Nephron progenitor cell (in vitro differentiated cells): ENCODE results near the gene WT1.
"Not testable (repeated sequence)": the region's sequence is repeated elsewhere in the genome, so short reads cannot be mapped to it uniquely, and the experiment has no call there.

Source experiments
- DNase-seq: peaks from one replicate; pipeline ENCODE4 v3.0.0; 2021
- H3K27ac Mint-ChIP-seq: 2 replicates; pipeline ENCODE4 v1.8.0; 2021; ENCODE audit warnings: mild to moderate bottlenecking, moderate library complexity, mixed read lengths
- H3K27me3 Mint-ChIP-seq: 2 replicates; pipeline ENCODE4 v1.8.0; 2021; ENCODE audit warnings: mild to moderate bottlenecking, low read depth, mixed read lengths; ENCODE audit not compliant: poor library complexity
- H3K36me3 Mint-ChIP-seq: 2 replicates; pipeline ENCODE4 v1.8.0; 2021; ENCODE audit warnings: low read depth, mixed read lengths
- H3K4me1 Mint-ChIP-seq: 2 replicates; pipeline ENCODE4 v1.8.0; 2021; ENCODE audit warnings: mixed read lengths
- H3K4me3 Mint-ChIP-seq: 2 replicates; pipeline ENCODE4 v1.8.0; 2021; ENCODE audit warnings: mild to moderate bottlenecking, moderate library complexity, mixed read lengths
- H3K9me3 Mint-ChIP-seq: 2 replicates; pipeline ENCODE4 v1.8.0; 2021; ENCODE audit warnings: mild to moderate bottlenecking, moderate library complexity, mixed read lengths
- TF ChIP-seq, protein P1 (sequence below): fragments of 200-600 bp; sonication (generic); IDR thresholded peaks from 2 replicates; pipeline ENCODE4 v1.5.0; 2021; ENCODE audit warnings: antibody characterized with exemption

Gene WT1

DNA sequence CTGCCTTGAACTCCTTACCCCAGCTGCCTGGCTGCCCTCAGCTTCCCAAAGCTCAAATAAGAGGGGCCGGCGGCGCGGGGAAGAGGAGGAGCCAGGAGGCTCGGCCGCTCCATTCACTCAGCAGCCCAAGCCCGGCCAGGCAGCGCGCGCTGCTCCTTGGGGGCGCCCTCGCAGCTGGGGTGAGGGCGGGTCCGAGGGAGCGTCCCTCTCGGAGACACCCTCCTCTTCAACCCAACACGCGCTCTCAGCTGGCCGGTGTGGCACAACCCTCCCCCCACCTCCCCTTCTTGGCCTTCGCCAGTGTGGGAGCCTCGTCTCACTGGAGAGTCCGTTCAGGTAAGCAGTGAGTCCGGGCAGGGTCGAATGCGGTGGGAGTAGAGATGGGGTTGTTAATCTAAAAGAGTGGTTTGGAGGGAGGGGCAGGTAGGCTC lies at the start of gene WT1:
Gene WT1 (minus strand): TSS at position 29 of the 431 bp plus-strand sequence.
- no peaks in the 10 kb centered on the region for H3K9me3 Mint-ChIP-seq
- H3K27me3 Mint-ChIP-seq = peaks cover 86% of the 10 kb centered on the region
- peak within 1 kb of the TSS; percentile 99 for H3K4me3 Mint-ChIP-seq
- TF ChIP-seq, protein P1, sequence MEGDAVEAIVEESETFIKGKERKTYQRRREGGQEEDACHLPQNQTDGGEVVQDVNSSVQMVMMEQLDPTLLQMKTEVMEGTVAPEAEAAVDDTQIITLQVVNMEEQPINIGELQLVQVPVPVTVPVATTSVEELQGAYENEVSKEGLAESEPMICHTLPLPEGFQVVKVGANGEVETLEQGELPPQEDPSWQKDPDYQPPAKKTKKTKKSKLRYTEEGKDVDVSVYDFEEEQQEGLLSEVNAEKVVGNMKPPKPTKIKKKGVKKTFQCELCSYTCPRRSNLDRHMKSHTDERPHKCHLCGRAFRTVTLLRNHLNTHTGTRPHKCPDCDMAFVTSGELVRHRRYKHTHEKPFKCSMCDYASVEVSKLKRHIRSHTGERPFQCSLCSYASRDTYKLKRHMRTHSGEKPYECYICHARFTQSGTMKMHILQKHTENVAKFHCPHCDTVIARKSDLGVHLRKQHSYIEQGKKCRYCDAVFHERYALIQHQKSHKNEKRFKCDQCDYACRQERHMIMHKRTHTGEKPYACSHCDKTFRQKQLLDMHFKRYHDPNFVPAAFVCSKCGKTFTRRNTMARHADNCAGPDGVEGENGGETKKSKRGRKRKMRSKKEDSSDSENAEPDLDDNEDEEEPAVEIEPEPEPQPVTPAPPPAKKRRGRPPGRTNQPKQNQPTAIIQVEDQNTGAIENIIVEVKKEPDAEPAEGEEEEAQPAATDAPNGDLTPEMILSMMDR = no peak
- H3K27ac Mint-ChIP-seq = peak within 1 kb of the TSS; percentile 98
- H3K4me1 Mint-ChIP-seq = peaks cover 60% of the 10 kb centered on the region
- peaks cover 50% of the 10 kb centered on the region for H3K36me3 Mint-ChIP-seq
- peak; percentile 83 for DNase-seq

DNA sequence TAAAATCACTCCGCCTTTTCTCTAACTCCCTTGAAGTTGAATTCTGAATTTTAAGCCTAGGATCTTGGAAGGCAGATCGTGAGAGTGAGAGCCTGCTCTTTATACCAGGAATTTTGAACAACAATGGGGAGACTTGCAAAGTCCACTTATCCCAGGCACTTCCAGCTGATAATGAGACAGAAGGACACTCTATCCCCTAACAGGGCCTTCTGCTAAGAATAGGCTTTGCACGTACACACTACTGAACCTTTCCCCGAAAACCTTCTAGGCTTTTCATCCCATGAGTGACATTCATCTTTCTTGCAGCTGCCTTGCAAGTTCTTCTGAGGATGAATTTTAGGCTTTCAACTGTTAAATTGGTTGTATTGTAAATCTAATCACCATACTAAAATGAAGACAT lies 44.0 kb upstream of the WT1 start:
- no peaks in the 10 kb centered on the region for H3K9me3 Mint-ChIP-seq
- no peaks in the 10 kb centered on the region for H3K36me3 Mint-ChIP-seq
- peak overlapping the region; percentile 79 for H3K27ac Mint-ChIP-seq
- TF ChIP-seq, protein P1 = no peak
- H3K4me1 Mint-ChIP-seq = peaks cover 32% of the 10 kb centered on the region
- H3K4me3 Mint-ChIP-seq = no peak overlapping the region
- peaks cover 13% of the 10 kb centered on the region for H3K27me3 Mint-ChIP-seq
- DNase-seq = no peak

DNA sequence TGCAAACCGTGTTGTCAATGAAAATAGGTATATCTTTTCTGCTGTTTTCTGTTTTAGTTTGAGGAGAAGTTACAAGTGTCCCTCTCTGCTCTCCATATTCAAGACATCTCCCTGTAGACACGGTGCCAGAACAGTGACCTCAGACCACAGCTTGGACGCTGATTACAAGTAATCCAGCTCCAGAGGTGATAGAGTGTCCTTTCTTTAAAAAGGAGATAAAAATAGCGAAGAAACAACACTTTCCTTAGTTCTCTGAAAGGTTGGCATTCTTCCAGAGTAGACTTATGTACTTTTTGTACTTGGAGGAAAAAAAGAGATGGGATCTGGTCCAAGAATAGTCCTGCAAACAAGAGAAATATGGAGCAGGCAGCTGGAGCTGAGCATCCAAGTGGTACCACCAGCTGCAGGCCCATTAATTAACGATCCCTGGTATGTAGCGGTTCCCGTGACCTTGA lies 43.0 kb upstream of the WT1 start:
- no peaks in the 10 kb centered on the region for H3K9me3 Mint-ChIP-seq
- no peaks in the 10 kb centered on the region for H3K36me3 Mint-ChIP-seq
- H3K4me1 Mint-ChIP-seq = peaks cover 41% of the 10 kb centered on the region
- no peak overlapping the region for H3K27ac Mint-ChIP-seq
- H3K27me3 Mint-ChIP-seq = peaks cover 13% of the 10 kb centered on the region
- DNase-seq = no peak
- H3K4me3 Mint-ChIP-seq = no peak overlapping the region
- TF ChIP-seq, protein P1 = no peak

DNA sequence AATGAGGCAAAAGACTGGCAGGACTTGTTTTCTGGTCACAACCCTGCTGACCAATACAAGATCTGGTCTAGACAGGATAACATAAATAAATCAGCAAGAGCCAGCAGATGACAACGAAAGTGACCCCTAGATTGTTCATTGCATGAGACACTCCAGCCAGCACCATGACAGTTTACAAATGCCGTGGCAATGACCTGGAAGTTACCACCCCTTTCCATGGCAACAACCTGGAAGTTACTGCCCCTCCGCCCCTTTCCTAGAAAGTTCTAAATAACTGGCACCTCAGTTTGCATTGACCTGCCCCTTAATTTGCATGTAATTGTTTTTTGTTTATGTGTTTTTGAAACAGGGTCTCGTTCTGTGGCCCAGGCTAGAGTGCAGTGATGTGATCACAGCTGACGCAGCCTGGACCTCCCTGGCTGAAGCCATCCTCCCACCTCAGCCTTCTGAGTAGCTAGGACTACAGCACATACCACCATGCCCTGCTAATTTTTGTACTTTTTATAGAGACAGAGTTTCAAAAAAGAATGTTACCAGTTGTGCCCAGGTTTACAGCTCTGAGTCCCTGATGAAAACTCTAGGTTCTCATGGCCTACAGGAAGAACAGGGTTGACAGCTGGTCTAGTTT lies 38.1 kb upstream of the WT1 start:
- Mint-ChIP-seq H3K4me1 (peaks cover 24% of the 10 kb centered on the region), H3K4me3 (no peak overlapping the region), H3K9me3 (no peaks in the 10 kb centered on the region), H3K27ac (no peak overlapping the region), H3K36me3 (peaks cover 4% of the 10 kb centered on the region), H3K27me3 (peaks cover 16% of the 10 kb centered on the region)
- no peak for DNase-seq
- TF ChIP-seq, protein P1 = no peak

DNA sequence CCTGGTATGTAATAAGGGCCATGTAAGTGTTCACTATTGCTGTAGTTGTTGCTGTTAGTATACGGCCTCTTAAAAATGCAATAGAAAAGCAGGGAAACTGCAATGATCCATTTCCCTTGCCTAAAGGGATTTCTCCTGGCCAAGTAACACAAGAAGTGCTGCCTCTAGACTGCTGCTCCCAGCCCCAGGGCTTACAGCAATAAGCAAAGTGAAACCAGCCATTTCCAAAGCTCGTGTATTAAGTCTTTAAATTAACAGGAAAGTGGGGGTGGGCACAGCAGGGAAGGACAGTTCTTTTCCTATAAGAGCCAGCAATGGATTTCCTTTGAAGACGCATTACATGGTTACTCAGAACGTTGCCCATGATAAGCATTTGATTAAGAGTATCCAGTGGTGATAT lies 36.9 kb upstream of the WT1 start:
- Mint-ChIP-seq H3K9me3 (no peaks in the 10 kb centered on the region), H3K27me3 (peaks cover 14% of the 10 kb centered on the region), H3K36me3 (peaks cover 4% of the 10 kb centered on the region), H3K27ac (peak overlapping the region; percentile 97), H3K4me3 (no peak overlapping the region), H3K4me1 (peaks cover 18% of the 10 kb centered on the region)
- TF ChIP-seq, protein P1 = no peak
- no peak for DNase-seq

DNA sequence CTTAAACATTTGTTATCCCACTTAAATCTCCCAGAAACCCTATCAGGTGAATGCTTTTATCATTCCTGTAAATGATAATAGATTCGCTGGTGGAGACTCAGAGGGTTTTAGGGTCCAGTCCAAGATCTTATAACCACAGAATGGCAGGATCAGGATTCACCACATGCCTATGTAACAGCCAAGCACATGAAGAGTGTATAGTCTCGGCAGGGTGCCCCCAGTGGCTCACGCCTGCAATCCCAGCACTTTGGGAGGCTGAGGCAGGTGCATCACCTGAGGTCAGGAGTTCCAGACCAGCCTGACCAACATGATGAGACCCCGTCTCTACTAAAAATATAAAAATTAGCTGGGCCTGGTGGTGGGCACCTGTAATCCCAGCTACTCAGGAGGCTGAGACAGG lies 36.2 kb upstream of the WT1 start:
- not testable (repeated sequence) for H3K9me3 Mint-ChIP-seq

More for the DNA sequence above, 36.2 kb upstream of the WT1 start:
- DNase-seq, H3K4me3 Mint-ChIP-seq, H3K27ac Mint-ChIP-seq, H3K36me3 Mint-ChIP-seq: not testable (repeated sequence)
- H3K27me3 Mint-ChIP-seq = peaks cover 13% of the 10 kb centered on the region
- peaks cover 21% of the 10 kb centered on the region for H3K4me1 Mint-ChIP-seq
